PC-9 (cell line): ENCODE data around the gene THBD. TPM values are rescaled to one million over a fixed set of nuclear protein-coding genes. Genes with fewer than 3 reads are reported as not detected.

Experiments
- BruUV-seq: library from RNA; stranded (reverse); fragments of 400-500 nt; replicated peaks from 2 replicates; lab custom pipeline; 2021; lab: Mats Ljungman, UMichigan
- CTCF ChIA-PET: fragments of 300-600 bp; sonication (Branson Sonifier 250); formaldehyde crosslinking; loops from one replicate; lab custom pipeline; 2022; ENCODE audit warnings: antibody characterized with exemption; lab: Charles Lee
- POLR2A ChIA-PET: fragments of 300-600 bp; sonication (Branson Sonifier 250); formaldehyde crosslinking; loops from one replicate; lab custom pipeline; 2022; ENCODE audit warnings: antibody characterized with exemption; ENCODE audit not compliant: unreplicated experiment; lab: Charles Lee
- DNase-seq, 2 experiments: peaks; one replicate each; pipeline versions ENCODE4 v3.0.0 to v3.0.0-alpha.2; 2015 to 2022; ENCODE audit warnings: mixed read lengths in 1 of 2
- H2AFZ ChIP-seq: fragments of 200-600 bp; sonication (generic); 2 replicates; pipeline ENCODE4 v1.8.1; 2017; ENCODE audit warnings: antibody characterized with exemption
- H3F3A ChIP-seq: fragments of 200-600 bp; sonication (generic); 2 replicates; pipeline ENCODE4 v1.8.1; 2017; ENCODE audit warnings: antibody characterized with exemption, mild to moderate bottlenecking, low read depth; ENCODE audit not compliant: insufficient read depth
- H3K27ac ChIP-seq: fragments of 200-600 bp; sonication (generic); 2 replicates; pipeline ENCODE4 v1.6.1; 2016; ENCODE audit warnings: mixed run types
- H3K27me3 ChIP-seq: fragments of 200-600 bp; sonication (generic); 2 replicates; pipeline ENCODE4 v1.6.1; 2016; ENCODE audit warnings: low read depth, mixed run types; ENCODE audit not compliant: insufficient read depth
- H3K36me3 ChIP-seq: fragments of 200-600 bp; sonication (generic); 2 replicates; pipeline ENCODE4 v1.6.1; 2016; ENCODE audit warnings: low read depth, mixed run types
- H3K4me1 ChIP-seq: fragments of 200-600 bp; sonication (generic); replicated peaks from 2 replicates; pipeline ENCODE4 v1.6.1; 2016; ENCODE audit warnings: mixed run types; ENCODE audit not compliant: insufficient read depth
- H3K4me2 ChIP-seq: fragments of 200-600 bp; sonication (generic); 2 replicates; pipeline ENCODE4 v1.6.1; 2017; ENCODE audit warnings: mixed run types
- H3K4me3 ChIP-seq: fragments of 200-600 bp; sonication (generic); 2 replicates; pipeline ENCODE4 v1.6.1; 2016; ENCODE audit warnings: mixed run types
- H3K79me2 ChIP-seq: fragments of 200-600 bp; sonication (generic); 2 replicates; pipeline ENCODE4 v1.6.1; 2017; ENCODE audit warnings: low read depth, mixed run types
- H3K9me2 ChIP-seq: fragments of 200-600 bp; sonication (generic); 2 replicates; pipeline ENCODE4 v1.8.1; 2017; ENCODE audit warnings: mild to moderate bottlenecking; ENCODE audit not compliant: insufficient read depth
- H3K9me3 ChIP-seq: fragments of 200-600 bp; sonication (generic); 2 replicates; pipeline ENCODE4 v1.8.1; 2016; ENCODE audit warnings: low read depth; ENCODE audit not compliant: insufficient read depth
- H4K20me1 ChIP-seq: fragments of 200-600 bp; sonication (generic); 2 replicates; pipeline ENCODE4 v1.8.1; 2017; ENCODE audit not compliant: insufficient read depth
- CTCF ChIP-seq: fragments of 200-600 bp; sonication (generic); conservative IDR thresholded peaks from 2 replicates; pipeline ENCODE4 v1.6.1; 2017; ENCODE audit warnings: mixed run types, antibody characterized with exemption, mild to moderate bottlenecking, moderate library complexity
- EZH2 ChIP-seq: fragments of 200-600 bp; sonication (generic); IDR thresholded peaks from 2 replicates; pipeline ENCODE4 v1.8.0; 2017; ENCODE audit warnings: antibody characterized with exemption, low read depth
- intact Hi-C: fragments of 100-400 bp; cut with micrococcal nuclease; formaldehyde crosslinking; loops from one replicate; pipeline ENCODE4 v1.10.0; 2022; ENCODE audit not compliant: unreplicated experiment
- total RNA-seq: library from RNA; stranded (reverse); gene quantifications from 2 replicates; pipeline ENCODE4 v1.2.3, GENCODE V29; 2021

The THBD gene
- total RNA-seq, 1 experiment from 2014 or later, result 1.7 TPM

GRCh38 chr20:23022849-23023248 is 26.6 kb downstream of the THBD start:
- DNase-seq, result no peak
- intact Hi-C loops, result no loop called here
- no peaks in the 10 kb centered on the region for H3K9me3 ChIP-seq
- H3K4me3 ChIP-seq, result no peak overlapping the region
- H2AFZ ChIP-seq, result no peak overlapping the region
- no peaks in the 10 kb centered on the region for H3K9me2 ChIP-seq
- H3K27me3 ChIP-seq, result peaks cover 10% of the 10 kb centered on the region; the same call in 1 of the 2 replicates
- peaks cover 11% of the 10 kb centered on the region for H3K4me1 ChIP-seq
- CTCF ChIA-PET, result interaction anchor here (0.6 kb wide), 1 partner anchor 318 kb away, joined by 5 read pairs; no protein-coding TSS in a partner anchor
- no peaks in the 10 kb centered on the region for H3K36me3 ChIP-seq
- TF ChIP-seq CTCF (no peak), EZH2 (no peak)
- H3K79me2 ChIP-seq, result no peaks in the 10 kb centered on the region
- POLR2A ChIA-PET, result interaction anchor here (0.6 kb wide), 1 partner anchor 360 kb away, joined by 7 read pairs; no protein-coding TSS in a partner anchor
- no peaks in the 10 kb centered on the region for H3F3A ChIP-seq
- no peak overlapping the region for H3K27ac ChIP-seq
- no TSS peak for BruUV-seq
- no peak overlapping the region for H3K4me2 ChIP-seq
- H4K20me1 ChIP-seq, result no peaks in the 10 kb centered on the region

GRCh38 chr20:23021951-23022350 is 27.5 kb downstream of the THBD start:
- intact Hi-C loops, result no loop called here
- Histone ChIP-seq H3K4me1 (peaks cover 11% of the 10 kb centered on the region), H3K79me2 (no peaks in the 10 kb centered on the region), H3K9me2 (no peaks in the 10 kb centered on the region), H3K36me3 (no peaks in the 10 kb centered on the region), H3F3A (no peaks in the 10 kb centered on the region), H2AFZ (no peak overlapping the region), H4K20me1 (no peaks in the 10 kb centered on the region), H3K9me3 (no peaks in the 10 kb centered on the region), H3K4me3 (no peak overlapping the region), H3K27me3 (0 out of 2 replicates have a peak, but pooled peaks cover 4% of the 10 kb centered on the region), H3K27ac (no peak overlapping the region), H3K4me2 (no peak overlapping the region)
- CTCF ChIA-PET, result no interaction called here
- POLR2A ChIA-PET, result no interaction called here
- no TSS peak for BruUV-seq
- no peak for DNase-seq
- TF ChIP-seq EZH2 (no peak), CTCF (no peak)

- H3K4me3 ChIP-seq, result no peak overlapping the region
- H3K79me2 ChIP-seq, result no peaks in the 10 kb centered on the region
- H3K27ac ChIP-seq, result no peak overlapping the region
- TF ChIP-seq CTCF, result no peak
- no peak for TF ChIP-seq EZH2
- H4K20me1 ChIP-seq, result no peaks in the 10 kb centered on the region
- peaks cover 11% of the 10 kb centered on the region for H3K4me1 ChIP-seq
- BruUV-seq, result no TSS peak
- no peaks in the 10 kb centered on the region for H3K9me2 ChIP-seq
- no peaks in the 10 kb centered on the region for H3K9me3 ChIP-seq
- no peak for DNase-seq
- H3K27me3 ChIP-seq, result 0 out of 2 replicates have a peak, but pooled peaks cover 4% of the 10 kb centered on the region
- H3K4me2 ChIP-seq, result no peak overlapping the region
- ChIA-PET POLR2A (no interaction called here), CTCF (no interaction called here)
- H3K36me3 ChIP-seq, result no peaks in the 10 kb centered on the region
- no peak overlapping the region for H2AFZ ChIP-seq
- H3F3A ChIP-seq, result no peaks in the 10 kb centered on the region
- intact Hi-C loops, result no loop called here
Measured at GRCh38 chr20:23021541-23021940, 27.9 kb downstream of the THBD start.
